ENCODE measurements around the gene TMEM43. TPM values are rescaled to one million over a fixed set of nuclear protein-coding genes. Genes with fewer than 3 reads are reported as not detected.
A peak's percentile ranks its signal among the peaks of the same experiment; 100 is the strongest.

Gene TMEM43
- polyA plus RNA-seq, 3 donors, result 55.4 to 69.7 (median 66.7) TPM

- Histone ChIP-seq H3K9me3 (replicated peaks in 1 of 2; ENCODE audit: control insufficient read depth in 1 of 2, insufficient read depth in 1 of 2, low read length in 2 of 2) (no peaks in the 10 kb centered on the region), H3K27ac (ENCODE audit: low read depth in 1 of 2, low read length in 2 of 2) (peak overlapping the region in 1 of 2 donors; percentile 100), H3K4me1 (ENCODE audit: control insufficient read depth in 1 of 2, insufficient read depth in 2 of 2, low read length in 2 of 2) (peaks cover 23 to 30% of the 10 kb centered on the region in 2 donors), H3K4me3 (replicated peaks in 1 of 3; ENCODE audit: low read depth in 2 of 3, low read length in 3 of 3) (no peak overlapping the region), H3K36me3 (replicated peaks in 1 of 2; ENCODE audit: control insufficient read depth in 1 of 2, insufficient read depth in 2 of 2, low read length in 2 of 2) (peaks cover 58 to 70% of the 10 kb centered on the region in 2 donors), H3K79me2 (ENCODE audit: insufficient read depth, low read length) (no peaks in the 10 kb centered on the region), H2AFZ (ENCODE audit: insufficient read depth, low read depth, low read length, poor library complexity, severe bottlenecking) (no peak overlapping the region), H3K27me3 (ENCODE audit: control insufficient read depth in 2 of 2, insufficient read depth in 2 of 2, low read length in 2 of 2) (no peaks in the 10 kb centered on the region), H3K4me2 (replicated peaks; ENCODE audit: extremely low read depth, low read length, poor library complexity, severe bottlenecking) (no peak overlapping the region), H3K9ac (ENCODE audit: insufficient read depth, low read length, poor library complexity, severe bottlenecking) (no peak overlapping the region), H4K20me1 (ENCODE audit: insufficient read depth, low read length) (no peaks in the 10 kb centered on the region)
- no peak for TF ChIP-seq CTCF (IDR thresholded peaks at IDR 0.05)
- Mint-ChIP-seq H3K27me3 (ENCODE audit: low read depth in 3 of 3) (peaks cover 0 to 3% (median 2%) of the 10 kb centered on the region in 3 donors), H3K36me3 (peaks cover 62 to 66% of the 10 kb centered on the region in 2 donors), H3K9me3 (no peaks in the 10 kb centered on the region), H3K4me1 (peaks cover 29% of the 10 kb centered on the region), H3K27ac (peak overlapping the region in 4 of 7 donors; percentile 26 to 67 (median 57)), H3K4me3 (no peak overlapping the region)
- intact Hi-C loops (cut with micrococcal nuclease), result loop anchor here in 1 of 2 donors (5.0 kb wide), 1 partner anchor 37 kb away; the partner anchor contains the start of genes LSM3 and XPC
- DNase-seq, result no peak
- 83% methylated on average over 2 of the region's 2 CpGs for WGBS (ENCODE audit: insufficient coverage)
Observed at GRCh38 chr3:14140668-14141067, 15.8 kb downstream of the TMEM43 start.

- intact Hi-C loops (cut with micrococcal nuclease), result loop anchor here in 1 of 2 donors (5.0 kb wide), 1 partner anchor 36 kb away; the partner anchor contains the start of genes LSM3 and XPC
- no peak for TF ChIP-seq CTCF (IDR thresholded peaks at IDR 0.05)
- Mint-ChIP-seq H3K9me3 (no peaks in the 10 kb centered on the region), H3K4me1 (peaks cover 33% of the 10 kb centered on the region), H3K27ac (peak overlapping the region in 3 of 7 donors; percentile 58 to 89 (median 80)), H3K27me3 (ENCODE audit: low read depth in 3 of 3) (peaks cover 0 to 3% (median 2%) of the 10 kb centered on the region in 3 donors), H3K36me3 (peaks cover 61 to 66% of the 10 kb centered on the region in 2 donors), H3K4me3 (no peak overlapping the region)
- Histone ChIP-seq H3K36me3 (replicated peaks in 1 of 2; ENCODE audit: control insufficient read depth in 1 of 2, insufficient read depth in 2 of 2, low read length in 2 of 2) (peaks cover 57 to 67% of the 10 kb centered on the region in 2 donors), H3K79me2 (ENCODE audit: insufficient read depth, low read length) (no peaks in the 10 kb centered on the region), H3K4me1 (ENCODE audit: control insufficient read depth in 1 of 2, insufficient read depth in 2 of 2, low read length in 2 of 2) (peaks cover 27 to 34% of the 10 kb centered on the region in 2 donors), H3K9me3 (replicated peaks in 1 of 2; ENCODE audit: control insufficient read depth in 1 of 2, insufficient read depth in 1 of 2, low read length in 2 of 2) (no peaks in the 10 kb centered on the region), H3K27ac (ENCODE audit: low read depth in 1 of 2, low read length in 2 of 2) (peak overlapping the region in 1 of 2 donors; percentile 100), H3K4me2 (replicated peaks; ENCODE audit: extremely low read depth, low read length, poor library complexity, severe bottlenecking) (no peak overlapping the region), H4K20me1 (ENCODE audit: insufficient read depth, low read length) (no peaks in the 10 kb centered on the region), H3K27me3 (ENCODE audit: control insufficient read depth in 2 of 2, insufficient read depth in 2 of 2, low read length in 2 of 2) (no peaks in the 10 kb centered on the region), H3K4me3 (replicated peaks in 1 of 3; ENCODE audit: low read depth in 2 of 3, low read length in 3 of 3) (no peak overlapping the region), H2AFZ (ENCODE audit: insufficient read depth, low read depth, low read length, poor library complexity, severe bottlenecking) (no peak overlapping the region), H3K9ac (ENCODE audit: insufficient read depth, low read length, poor library complexity, severe bottlenecking) (no peak overlapping the region)
- no CpG with 5 or more reads among the region's 2 CpGs for WGBS (ENCODE audit: insufficient coverage)
- no peak for DNase-seq
Observed at GRCh38 chr3:14141144-14141543, 16.3 kb downstream of the TMEM43 start.

Measured in CD14-positive monocyte (primary cell).